HuH-7 (cell line): Measurements from ENCODE around the gene CKLF.
A peak's percentile ranks its signal among the peaks of the same experiment; 100 is the strongest.
"Not testable (repeated sequence)": the region's sequence is repeated elsewhere in the genome, so short reads cannot be mapped to it uniquely, and the experiment has no call there.

ENCODE experiments used
- DNase-seq: peaks from one replicate; pipeline ENCODE4 v3.0.0; 2011; ENCODE audit warnings: low spot score

The CKLF gene

DNA sequence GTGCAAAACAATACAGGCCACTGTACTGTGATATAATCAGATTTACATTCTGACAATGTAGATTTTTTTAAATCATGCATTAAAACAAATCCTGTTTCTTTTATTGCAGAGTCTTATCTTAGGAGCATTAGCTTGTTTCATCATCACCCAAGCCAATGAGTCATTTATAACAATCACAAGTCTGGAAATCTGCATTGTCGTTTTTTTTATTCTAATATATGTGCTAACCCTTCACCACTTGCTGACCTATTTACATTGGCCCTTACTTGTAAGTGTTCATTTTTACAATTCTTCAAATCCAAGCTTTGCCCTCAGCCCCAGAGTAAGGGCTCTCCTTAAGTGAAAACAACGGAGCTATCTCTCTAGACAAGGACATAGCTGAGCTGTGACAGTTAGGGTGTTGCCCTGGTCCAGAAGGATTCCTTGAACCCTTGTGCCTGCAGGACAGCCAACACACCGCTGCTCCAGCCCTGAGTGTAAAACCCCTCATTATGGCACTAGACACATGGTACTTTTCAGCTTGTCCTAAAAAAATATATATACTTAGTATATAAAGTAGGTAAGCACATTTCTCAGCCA, 17.5 kb downstream of the CKLF start:
- no peak for DNase-seq

DNA sequence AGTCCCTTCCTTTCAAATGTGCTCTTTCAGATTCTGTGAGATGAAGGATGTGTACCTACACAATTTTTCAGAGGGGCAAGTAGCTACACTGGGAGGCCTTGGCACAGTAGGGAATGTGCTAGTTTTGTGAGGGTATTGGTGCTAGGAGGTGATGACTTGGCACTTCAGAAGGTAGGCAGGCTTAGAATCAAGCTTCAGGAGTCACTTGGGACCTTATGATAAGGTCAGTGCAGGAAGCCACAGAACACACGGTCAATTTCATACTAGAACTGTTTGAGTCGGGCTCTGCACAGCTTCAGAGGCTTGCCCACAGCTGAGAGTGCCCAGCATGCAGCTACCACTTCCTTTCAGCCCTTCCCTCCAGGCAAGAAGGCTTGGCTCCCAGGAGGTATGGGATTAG, 20.0 kb downstream of the CKLF start:
- no peak for DNase-seq

GRCh38 chr16:66574081-66574480, 21.7 kb downstream of the CKLF start:
- no peak for DNase-seq

GRCh38 chr16:66574531-66574930, 22.2 kb downstream of the CKLF start:
- DNase-seq, result no peak

DNA sequence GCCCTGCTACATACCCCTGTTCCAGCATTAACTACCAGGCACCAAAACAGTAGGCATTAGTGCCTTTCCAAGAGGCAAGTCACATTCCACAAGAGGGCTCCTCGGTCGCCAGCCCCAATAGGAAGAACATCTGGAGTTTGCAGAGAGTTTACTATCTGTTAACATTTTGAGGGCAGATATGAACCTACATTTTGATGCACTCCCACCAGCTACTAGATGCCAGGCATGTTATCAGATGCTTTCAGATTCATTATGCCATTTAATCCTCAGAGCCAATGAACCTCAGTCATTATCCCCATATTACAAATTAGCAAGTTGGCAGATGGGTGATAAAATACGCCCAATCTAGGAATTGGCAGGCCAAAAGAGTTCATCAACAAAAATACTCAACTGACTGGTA, 22.7 kb downstream of the CKLF start:
- DNase-seq, result no peak

DNA sequence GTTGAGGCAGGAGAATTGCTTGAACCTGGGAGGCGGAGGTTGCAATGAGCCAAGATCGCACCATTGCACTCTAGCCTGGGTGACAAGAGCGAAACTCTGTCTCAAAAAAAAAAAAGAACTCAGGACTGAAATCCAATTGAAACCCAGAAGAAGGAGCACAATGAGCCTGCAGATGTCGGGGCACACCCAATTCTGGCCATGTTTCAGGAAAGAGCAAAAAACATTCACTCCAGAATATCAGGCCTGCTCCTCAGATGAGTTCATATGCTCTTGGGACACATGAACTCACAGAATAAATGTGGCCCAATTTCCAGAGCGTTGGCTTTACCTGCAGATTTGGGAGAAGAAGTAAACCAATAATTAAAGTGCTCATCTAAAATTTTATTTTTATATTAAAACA, 23.9 kb downstream of the CKLF start:
- no peak for DNase-seq

- DNase-seq, result no peak
Observed at GRCh38 chr16:66578651-66579531, 26.5 kb downstream of the CKLF start, which contains the start of gene CMTM2. Gene CMTM2 (plus strand): TSS chr16:66579463. CDS start chr16:66579608, 145 bp downstream.

DNA sequence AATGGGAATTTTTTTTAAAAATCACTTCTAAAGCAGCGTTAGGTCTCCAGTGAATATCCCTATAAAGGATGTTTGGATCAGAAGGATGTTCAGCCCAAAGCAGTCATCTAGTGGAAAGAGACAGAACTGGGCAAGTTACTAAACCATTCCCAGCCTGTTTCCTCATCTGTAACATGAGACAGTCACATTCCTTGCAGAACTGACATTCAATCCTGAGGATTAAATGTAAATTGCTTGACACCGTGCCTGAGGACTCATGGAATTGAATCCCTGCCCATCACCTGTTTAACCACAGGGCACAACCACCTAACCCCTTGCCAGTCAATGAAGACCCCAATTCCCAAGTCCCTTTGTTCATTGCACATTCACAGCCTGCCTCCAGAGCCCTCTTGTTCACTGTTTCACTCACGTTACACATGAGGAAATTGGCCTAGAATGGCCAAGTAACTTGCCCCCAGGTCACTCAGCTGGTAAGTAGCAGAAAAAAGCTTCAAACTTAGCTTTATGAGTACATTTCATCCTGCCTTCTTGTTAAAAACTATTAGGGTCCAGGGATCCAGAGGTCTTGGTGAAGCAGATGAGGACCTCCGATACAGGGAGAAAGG, 28.3 kb downstream of the CKLF start:
- DNase-seq, result peak; percentile 30

DNA sequence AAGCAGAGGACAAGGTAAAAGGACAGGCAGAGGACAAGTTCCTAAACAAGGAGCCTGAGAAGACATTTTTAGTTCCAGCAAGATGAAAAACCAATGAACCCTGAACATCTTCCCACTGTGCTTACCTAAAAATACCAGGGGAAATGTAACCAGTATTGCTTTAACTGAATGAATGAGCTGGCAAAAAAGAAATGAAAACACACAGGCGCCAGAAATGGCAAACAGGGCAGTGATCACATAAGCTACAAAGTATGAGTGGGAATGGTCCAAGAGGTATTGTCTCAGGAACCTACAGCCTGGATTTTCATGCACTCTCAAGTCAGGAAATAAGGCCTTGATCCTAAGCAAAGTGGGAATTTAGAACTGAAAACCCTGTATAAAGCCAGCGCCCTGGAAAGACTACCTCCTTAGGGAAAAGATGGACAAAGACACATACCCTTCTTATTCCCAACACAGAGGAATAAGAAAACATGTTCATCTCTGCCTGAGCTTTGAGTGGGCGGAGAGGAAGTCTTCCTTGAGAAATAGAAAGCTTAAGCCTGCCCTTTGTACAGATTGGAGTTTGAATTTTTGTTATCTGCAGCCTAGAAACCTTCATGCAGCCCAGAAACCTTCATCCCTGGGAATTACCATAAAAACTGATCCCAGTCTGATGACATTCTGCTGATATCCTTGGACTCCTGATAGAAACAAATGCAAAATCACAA, 29.0 kb downstream of the CKLF start:
- no peak for DNase-seq

- DNase-seq, result no peak
Observed at GRCh38 chr16:66585481-66586239, 33.3 kb downstream of the CKLF start.

GRCh38 chr16:66587881-66588600, 35.7 kb downstream of the CKLF start:
- DNase-seq, result no peak

- peak; percentile 39 for DNase-seq
Observed at GRCh38 chr16:66588981-66589713, 36.8 kb downstream of the CKLF start.

DNA sequence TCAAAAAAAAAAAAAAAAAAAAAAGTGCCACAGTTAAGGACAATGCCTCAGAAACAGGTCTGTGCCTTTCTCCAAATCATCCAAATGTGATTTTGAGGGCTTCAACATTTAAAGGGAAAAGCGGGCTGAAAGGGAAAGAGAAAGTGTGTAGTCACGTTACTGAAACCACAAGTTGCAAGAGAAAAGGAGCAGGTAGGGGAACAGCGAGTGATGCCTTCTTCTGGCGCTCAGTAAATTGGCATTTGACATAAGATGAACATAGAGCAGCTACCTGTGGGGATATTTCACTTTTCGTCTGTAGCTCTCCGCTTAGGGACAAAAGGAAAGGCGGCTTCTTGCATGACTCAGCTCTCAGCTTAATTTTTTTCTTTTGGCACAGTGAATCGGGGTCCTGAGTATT, 37.9 kb downstream of the CKLF start:
- DNase-seq, result no peak

DNA sequence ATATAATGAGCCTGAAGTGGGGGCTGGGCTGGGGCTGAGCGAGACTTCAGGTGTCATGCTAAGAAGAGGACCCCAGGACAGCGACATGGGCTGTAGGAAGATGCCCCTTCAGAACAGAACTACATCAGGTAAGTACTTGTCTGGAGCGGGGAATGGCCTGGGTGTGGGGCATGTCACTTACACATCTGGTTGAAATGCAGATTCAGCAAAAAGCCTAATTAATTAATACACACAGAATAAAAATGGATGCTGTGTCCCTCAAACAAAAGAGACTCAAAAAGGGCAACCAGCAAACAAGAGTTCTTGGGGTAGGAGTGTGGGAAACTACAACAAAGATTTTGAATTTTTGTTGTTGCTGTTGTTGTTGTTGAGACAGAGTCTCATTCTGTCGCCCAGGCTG, 38.6 kb downstream of the CKLF start:
- no peak for DNase-seq

DNA sequence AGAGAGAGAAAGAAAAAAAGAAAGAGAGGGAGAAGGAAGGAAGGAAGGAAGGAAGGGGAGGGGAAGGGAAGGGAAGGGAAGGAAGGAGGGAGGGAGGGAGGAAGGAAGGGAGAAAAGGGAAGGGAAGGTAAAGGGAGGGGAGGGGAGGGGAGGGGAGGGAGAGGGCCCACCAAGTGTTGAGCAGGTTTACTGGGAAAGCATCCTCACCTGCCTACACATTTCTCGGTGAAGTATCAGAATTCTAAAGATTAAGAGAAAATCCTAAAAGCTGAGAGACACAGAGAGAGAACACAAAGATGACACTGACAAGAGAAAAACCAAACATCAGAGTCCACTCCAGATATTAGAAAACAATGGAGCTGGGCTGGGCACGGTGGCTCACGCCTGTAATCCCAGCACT, 39.9 kb downstream of the CKLF start:
- no peak for DNase-seq

DNA sequence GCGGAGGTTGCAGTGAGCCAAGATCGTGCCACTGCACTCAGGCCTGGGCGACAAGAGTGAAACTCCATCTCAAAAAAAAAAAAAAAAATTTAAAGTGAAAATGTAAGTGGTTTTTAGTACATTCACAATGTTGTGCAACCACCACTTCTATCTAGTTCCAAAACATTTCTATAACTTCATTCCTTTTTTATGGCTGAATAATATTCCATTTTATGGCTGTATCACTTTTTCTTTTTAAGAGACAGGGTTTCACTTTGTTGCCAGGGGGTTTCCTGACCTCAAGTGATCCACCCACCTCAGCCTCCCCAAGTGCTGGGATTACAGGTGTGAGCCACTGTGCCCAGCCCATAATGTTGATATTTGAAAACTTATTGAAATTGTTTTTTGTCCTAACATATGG, 40.4 kb downstream of the CKLF start:
- DNase-seq, result no peak

GRCh38 chr16:66594739-66595138, 42.4 kb downstream of the CKLF start:
- DNase-seq, result no peak

GRCh38 chr16:66596559-66596958, 44.2 kb downstream of the CKLF start:
- DNase-seq, result not testable (repeated sequence)

DNA sequence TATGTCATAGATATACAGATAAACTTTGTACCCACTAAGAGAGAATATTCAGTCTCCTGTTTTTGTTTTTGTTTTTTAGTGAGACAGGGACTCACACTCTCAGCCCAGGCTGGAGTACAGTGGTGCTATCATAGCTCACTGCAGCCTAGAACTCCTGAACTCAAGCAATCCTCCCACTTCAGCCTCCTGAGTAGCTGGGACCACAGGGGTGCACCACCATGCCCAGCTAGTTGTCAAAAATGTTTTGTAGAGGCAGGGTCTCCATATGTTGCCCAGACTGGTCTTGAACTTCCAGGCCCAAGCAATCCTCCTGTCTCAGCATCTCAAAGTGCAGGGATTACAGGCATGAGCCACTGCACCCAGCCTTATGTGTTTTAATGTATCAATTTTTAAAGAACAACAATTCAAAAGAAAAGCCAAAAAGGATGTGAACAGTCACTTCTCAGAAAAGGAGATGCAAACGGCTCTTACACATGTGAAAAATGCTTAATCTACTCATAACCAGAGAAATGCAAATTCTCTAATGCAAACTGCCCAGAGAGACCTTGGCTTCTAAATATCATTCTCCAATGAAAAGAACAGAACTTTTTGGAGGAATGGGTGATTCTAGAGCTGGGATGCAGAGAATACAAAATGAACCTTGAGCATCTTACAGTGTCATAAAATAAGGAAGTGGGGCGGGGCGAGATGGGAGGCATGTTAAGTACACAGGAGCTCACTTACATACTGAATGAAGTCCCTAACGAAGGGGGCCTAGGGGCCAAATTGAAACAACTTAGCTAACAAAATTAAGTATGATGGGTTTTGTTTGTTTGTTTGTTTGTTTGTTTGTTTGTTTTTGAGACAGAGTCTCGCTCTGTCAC, 44.8 kb downstream of the CKLF start:
- DNase-seq, result no peak
